HepG2 (cell line): ENCODE results near the gene DCLRE1C.
"Not testable (repeated sequence)": the region's sequence is repeated elsewhere in the genome, so short reads cannot be mapped to it uniquely, and the experiment has no call there.

Experiments used
- ASH2L ChIP-seq: fragments of 300-600, 200-600 bp; sonication (generic); IDR thresholded peaks from 2 replicates; pipeline ENCODE4 v1.7.0; 2017; ENCODE audit warnings: low read depth, mild to moderate bottlenecking, moderate library complexity, mixed read lengths, low read length; ENCODE audit not compliant: insufficient read length
- NFRKB ChIP-seq: fragments of 450-650 bp; IDR thresholded peaks from 2 replicates; pipeline ENCODE4 v1.6.1; 2017
- SP1 ChIP-seq, 2 experiments: fragments of 450-650 bp in 1 of 2; sonication (generic) in 1 of 2; formaldehyde crosslinking in 1 of 2; IDR thresholded peaks; 2 replicates each; pipeline versions ENCODE4 v1.4.0 to v1.6.1; 2016 to 2020; ENCODE audit warnings: missing genetic modification reagents in 1 of 2
- ZBED4 ChIP-seq: sonication (generic); formaldehyde crosslinking; IDR thresholded peaks from 2 replicates; pipeline ENCODE4 v1.4.0; 2020; ENCODE audit warnings: missing genetic modification reagents, borderline replicate concordance

DNA sequence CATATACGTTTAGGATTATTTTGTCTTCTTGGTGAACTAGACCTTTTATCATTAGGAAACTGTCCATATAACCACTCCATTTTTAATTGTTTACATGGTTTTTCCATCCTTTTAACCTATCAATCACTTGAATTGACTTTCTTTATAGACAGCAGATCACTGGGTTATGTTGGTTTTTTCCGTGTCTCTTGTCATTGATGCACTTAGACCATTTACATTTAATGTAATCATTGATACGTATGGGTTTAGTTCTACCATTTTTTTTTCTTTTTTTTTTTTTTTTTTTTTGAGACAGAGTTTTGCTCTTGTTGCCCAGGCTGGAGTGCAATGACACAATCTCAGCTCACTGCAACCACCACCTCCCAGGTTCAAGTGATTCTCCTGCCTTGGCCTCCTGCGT, 46.3 kb downstream of the DCLRE1C start:
- not testable (repeated sequence) for TF ChIP-seq ASH2L; SP1 (IDR thresholded peaks at IDR 0.05); SP1 (CRISPR knock-in tag; IDR thresholded peaks at IDR 0.05); NFRKB; ZBED4 (CRISPR knock-in tag)
